Duodenal mucosa (tissue), 2 donors: Measurements from ENCODE around the gene SV2B.

Source experiments
- H3K27ac ChIP-seq: one replicate; pipeline ENCODE4 v1.7.0; 2013; ENCODE audit warnings: low read depth, low read length
- H3K27me3 ChIP-seq, 2 donors: one replicate each; pipeline ENCODE4 v1.7.0; 2013; ENCODE audit warnings: low read length in 2 of 2, control low read depth in 1 of 2; ENCODE audit not compliant: insufficient read depth in 2 of 2, control insufficient read depth in 1 of 2
- H3K36me3 ChIP-seq, 2 donors: one replicate each; pipeline ENCODE4 v1.7.0; 2013; ENCODE audit warnings: low read length in 2 of 2, control low read depth in 1 of 2; ENCODE audit not compliant: insufficient read depth in 2 of 2, control insufficient read depth in 1 of 2
- H3K4me1 ChIP-seq, 2 donors: one replicate each; pipeline ENCODE4 v1.7.0; 2013; ENCODE audit warnings: low read length in 2 of 2, control low read depth in 1 of 2; ENCODE audit not compliant: insufficient read depth in 2 of 2, control insufficient read depth in 1 of 2
- H3K4me3 ChIP-seq, 2 donors: one replicate each; pipeline ENCODE4 v1.7.0; 2013; ENCODE audit warnings: low read length in 2 of 2, low read depth in 1 of 2
- H3K9ac ChIP-seq, 2 donors: one replicate each; pipeline ENCODE4 v1.7.0; 2013; ENCODE audit warnings: low read length in 2 of 2, low read depth in 1 of 2
- H3K9me3 ChIP-seq, 2 donors: one replicate each; pipeline ENCODE4 v1.7.0; 2013; ENCODE audit warnings: low read length in 2 of 2, control low read depth in 1 of 2; ENCODE audit not compliant: control insufficient read depth in 1 of 2

SV2B gene

DNA sequence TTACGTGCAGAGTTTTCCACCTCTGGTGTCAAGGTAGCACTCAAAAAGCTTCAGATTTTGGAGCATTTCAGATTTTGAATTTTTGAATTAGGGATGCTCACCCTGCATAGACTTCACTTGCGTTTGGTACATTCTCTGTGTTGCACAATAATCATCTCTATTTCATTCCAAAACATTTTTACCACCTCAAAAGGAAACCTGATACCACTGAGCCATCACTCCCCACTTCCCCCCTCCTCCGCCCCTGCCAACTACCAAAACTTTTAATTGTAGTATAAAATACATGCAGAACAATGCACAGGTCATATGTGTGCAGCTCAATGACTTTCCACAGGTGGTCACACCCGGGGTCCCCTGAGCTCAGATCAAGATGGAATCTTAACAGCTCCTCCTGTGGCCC is 208.8 kb downstream of the SV2B start:
- Histone ChIP-seq H3K27ac (no peak overlapping the region), H3K27me3 (peaks cover 3 to 9% of the 10 kb centered on the region in 2 donors), H3K4me3 (no peak overlapping the region), H3K36me3 (no peaks in the 10 kb centered on the region), H3K4me1 (peaks cover 0 to 6% of the 10 kb centered on the region in 2 donors), H3K9ac (no peak overlapping the region), H3K9me3 (no peaks in the 10 kb centered on the region)

DNA sequence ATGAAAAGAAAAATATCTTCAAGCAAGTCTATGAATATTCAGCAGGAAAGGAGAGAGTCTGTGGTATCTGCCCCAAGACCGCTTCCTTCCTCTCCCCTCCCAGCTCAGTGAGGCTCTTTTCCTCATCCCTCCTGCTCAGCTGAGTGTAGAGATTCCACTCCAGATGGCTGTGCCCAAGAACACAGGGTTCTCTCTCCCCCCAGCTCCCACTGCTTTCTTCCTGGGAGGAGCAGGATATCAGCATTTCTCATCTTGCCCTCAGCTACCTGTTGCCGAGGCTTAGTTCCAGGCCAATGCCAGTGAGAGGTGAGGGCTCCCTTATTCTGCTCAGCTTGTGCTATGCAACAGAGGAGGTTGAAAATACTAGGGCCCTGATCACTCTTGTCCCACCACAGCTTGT is 211.9 kb downstream of the SV2B start:
- Histone ChIP-seq H3K9ac (no peak overlapping the region), H3K9me3 (no peaks in the 10 kb centered on the region), H3K4me1 (peaks cover 0 to 6% of the 10 kb centered on the region in 2 donors), H3K27me3 (peaks cover 0 to 3% of the 10 kb centered on the region in 2 donors), H3K27ac (no peak overlapping the region), H3K36me3 (no peaks in the 10 kb centered on the region), H3K4me3 (no peak overlapping the region)

DNA sequence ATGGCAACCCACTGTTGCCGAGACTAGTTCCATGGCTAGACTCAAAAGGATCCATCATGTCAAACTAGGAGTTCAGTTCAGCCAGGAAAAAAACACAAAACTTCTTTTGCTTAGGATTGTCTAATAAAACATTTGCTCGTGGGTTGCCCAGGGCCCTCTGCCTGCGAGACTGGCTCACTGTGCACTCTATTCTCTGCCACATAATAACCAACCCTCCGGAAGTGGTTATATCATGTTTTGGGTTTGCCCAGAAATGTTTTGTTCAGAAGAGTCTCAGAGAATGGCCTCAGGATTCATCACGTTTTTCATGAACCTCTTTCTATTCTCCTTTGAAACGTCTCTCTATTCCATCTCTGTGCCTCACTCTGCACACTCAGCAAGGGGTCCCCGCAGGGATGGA is 216.1 kb downstream of the SV2B start:
- Histone ChIP-seq H3K27ac (no peak overlapping the region), H3K36me3 (no peaks in the 10 kb centered on the region), H3K9me3 (no peaks in the 10 kb centered on the region), H3K9ac (no peak overlapping the region), H3K4me3 (no peak overlapping the region), H3K4me1 (peaks cover 6 to 12% of the 10 kb centered on the region in 2 donors), H3K27me3 (peaks cover 0 to 3% of the 10 kb centered on the region in 2 donors)

DNA sequence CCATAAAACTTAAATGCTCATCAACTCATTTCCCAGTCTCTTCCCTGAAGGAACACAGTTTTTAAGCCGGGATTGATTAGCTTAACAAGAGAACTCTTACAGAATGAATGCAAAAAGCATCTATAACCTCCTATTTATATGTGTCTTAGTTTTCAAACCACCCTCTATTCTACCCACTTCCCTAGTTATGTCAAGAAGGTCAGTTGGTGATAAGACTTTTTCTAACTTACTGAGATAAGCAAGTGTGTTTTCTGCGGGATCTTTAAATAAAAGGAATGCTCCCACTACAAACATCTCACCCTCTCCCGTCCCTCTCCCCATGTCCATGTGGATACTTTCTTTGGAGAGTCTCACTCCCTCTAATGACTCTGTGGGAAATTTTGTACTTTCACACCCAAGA is 218.5 kb downstream of the SV2B start:
- Histone ChIP-seq H3K36me3 (no peaks in the 10 kb centered on the region), H3K27me3 (peaks cover 0 to 3% of the 10 kb centered on the region in 2 donors), H3K9me3 (no peaks in the 10 kb centered on the region), H3K4me1 (peaks cover 0 to 12% of the 10 kb centered on the region in 2 donors), H3K27ac (no peak overlapping the region), H3K4me3 (no peak overlapping the region), H3K9ac (no peak overlapping the region)

DNA sequence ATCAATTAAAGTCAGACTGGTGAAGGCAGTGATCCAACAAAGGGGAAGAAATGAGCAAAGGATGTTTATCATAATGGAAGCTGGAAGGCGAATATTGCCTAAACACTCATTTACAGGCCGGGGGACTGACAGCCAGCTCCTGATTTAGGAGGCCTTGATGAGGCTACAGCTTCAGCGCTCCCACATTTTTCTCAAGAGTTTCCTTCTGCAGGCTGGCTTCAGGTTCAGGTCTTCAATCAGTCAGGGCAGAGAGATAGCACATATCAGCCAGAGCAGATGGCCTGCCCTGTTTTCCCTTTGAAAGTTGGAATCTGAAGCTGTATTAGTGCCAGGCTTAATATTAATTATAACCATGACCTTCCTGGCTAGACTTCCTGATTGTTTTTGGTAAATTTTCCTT is 218.9 kb downstream of the SV2B start:
- no peak overlapping the region for H3K27ac ChIP-seq
- H3K36me3 ChIP-seq = no peaks in the 10 kb centered on the region
- peaks cover 0 to 12% of the 10 kb centered on the region in 2 donors for H3K4me1 ChIP-seq
- H3K9ac ChIP-seq = no peak overlapping the region
- H3K27me3 ChIP-seq = peaks cover 0 to 3% of the 10 kb centered on the region in 2 donors
- H3K4me3 ChIP-seq = no peak overlapping the region
- no peaks in the 10 kb centered on the region for H3K9me3 ChIP-seq

DNA sequence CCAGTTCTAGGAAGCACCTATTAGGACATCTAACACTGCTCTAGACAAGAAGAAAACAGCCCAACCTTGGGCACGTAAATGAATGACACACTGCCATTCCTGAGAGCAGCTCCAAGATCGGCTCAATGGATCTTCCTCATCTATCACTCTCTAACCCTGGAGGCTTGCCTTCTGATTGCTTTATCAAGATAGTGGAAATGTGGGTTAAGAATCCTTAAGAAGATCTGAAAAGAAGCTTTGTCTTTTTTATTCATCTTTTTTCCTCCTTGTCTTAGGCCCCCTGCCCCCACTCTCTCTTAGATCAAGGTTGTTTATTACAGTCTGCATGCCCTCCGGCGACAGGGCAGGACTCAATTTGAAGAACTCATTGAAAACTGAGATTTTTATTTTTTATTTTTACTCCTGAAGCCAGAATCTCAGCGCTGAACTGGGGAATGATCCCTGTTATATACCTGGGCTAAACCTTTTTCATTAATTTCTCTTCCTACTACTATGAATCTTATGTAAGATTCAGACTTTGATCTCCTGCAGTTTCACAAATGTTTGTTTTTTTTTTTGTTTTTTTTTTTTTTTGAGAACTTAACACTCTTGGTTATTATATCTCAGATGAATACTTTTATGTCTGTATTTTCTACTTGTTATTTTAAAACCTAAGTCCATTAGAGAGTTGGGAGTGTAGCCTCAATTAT is 219.5 kb downstream of the SV2B start:
- H3K4me1 ChIP-seq = peaks cover 0 to 12% of the 10 kb centered on the region in 2 donors
- no peaks in the 10 kb centered on the region for H3K36me3 ChIP-seq
- no peaks in the 10 kb centered on the region for H3K9me3 ChIP-seq
- peaks cover 0 to 3% of the 10 kb centered on the region in 2 donors for H3K27me3 ChIP-seq
- no peak overlapping the region for H3K27ac ChIP-seq
- H3K9ac ChIP-seq = no peak overlapping the region
- no peak overlapping the region for H3K4me3 ChIP-seq

DNA sequence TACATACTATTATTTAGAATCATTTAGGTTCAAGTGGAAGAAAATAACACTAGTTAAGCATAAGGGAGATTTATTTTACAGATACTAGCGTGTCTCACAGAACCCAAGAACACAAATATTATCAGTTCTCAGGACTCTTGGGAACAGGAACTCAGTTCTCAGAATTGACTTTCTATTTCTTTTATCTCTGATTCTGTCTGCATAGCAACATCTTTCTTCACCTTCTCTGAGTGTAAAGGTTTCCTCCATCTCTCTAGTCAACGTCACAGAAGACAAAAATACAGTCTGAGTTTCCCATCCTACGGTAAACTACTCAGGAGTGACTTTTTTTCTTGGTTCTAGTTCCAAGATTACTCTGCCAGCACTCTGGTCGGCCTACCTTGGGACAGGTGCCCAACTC is 220.0 kb downstream of the SV2B start:
- Histone ChIP-seq H3K4me1 (peaks cover 0 to 12% of the 10 kb centered on the region in 2 donors), H3K4me3 (no peak overlapping the region)

DNA sequence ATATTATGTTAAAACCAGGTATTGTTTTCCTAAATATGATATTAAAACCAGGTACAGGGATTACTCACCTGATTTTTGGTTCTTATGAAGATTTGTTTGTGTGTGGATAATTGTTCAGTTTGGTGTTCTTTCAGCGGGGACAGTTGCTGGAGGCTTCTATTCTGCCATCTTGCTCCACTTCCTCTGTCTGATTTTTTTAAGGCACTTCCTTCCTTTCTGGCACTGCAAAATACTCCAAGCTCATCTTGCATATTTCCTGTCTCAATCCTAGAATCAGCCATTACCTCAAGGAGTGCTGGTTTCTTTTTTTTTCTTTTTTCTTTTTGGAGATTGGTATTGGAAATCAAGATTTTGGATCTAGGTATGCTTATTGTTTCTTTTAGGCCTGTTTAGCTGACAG is 229.9 kb downstream of the SV2B start:
- H3K9me3 ChIP-seq = no peaks in the 10 kb centered on the region
- H3K4me3 ChIP-seq = no peak overlapping the region
- no peaks in the 10 kb centered on the region for H3K36me3 ChIP-seq
- H3K27ac ChIP-seq = no peak overlapping the region
- no peaks in the 10 kb centered on the region for H3K27me3 ChIP-seq
- no peaks in the 10 kb centered on the region for H3K4me1 ChIP-seq
- H3K9ac ChIP-seq = no peak overlapping the region

More for the DNA sequence above, 220.0 kb downstream of the SV2B start:
- H3K27ac ChIP-seq = no peak overlapping the region
- no peaks in the 10 kb centered on the region for H3K9me3 ChIP-seq
- no peak overlapping the region for H3K9ac ChIP-seq
- peaks cover 0 to 3% of the 10 kb centered on the region in 2 donors for H3K27me3 ChIP-seq
- no peaks in the 10 kb centered on the region for H3K36me3 ChIP-seq

DNA sequence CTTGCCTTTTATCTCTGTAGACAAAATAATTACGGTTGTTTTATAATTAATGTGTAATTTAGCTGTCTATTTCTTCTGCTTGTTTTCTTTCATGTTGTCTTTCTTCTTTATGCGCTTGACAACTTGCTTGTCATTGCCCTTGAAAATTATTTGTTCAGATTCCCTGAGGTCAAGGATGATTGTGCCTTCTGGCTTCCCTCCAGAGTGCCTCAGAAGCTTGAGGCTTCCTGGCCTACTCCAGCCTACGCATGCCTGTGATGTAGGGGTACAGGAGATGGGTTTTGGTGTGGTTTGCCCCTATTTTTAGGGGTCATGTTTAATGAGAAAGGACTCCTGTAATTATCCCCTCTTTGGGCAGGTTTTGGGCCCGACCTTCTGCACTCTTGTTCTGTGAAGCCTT is 231.5 kb downstream of the SV2B start:
- Histone ChIP-seq H3K4me1 (no peaks in the 10 kb centered on the region), H3K9ac (no peak overlapping the region), H3K9me3 (no peaks in the 10 kb centered on the region), H3K27ac (no peak overlapping the region), H3K4me3 (no peak overlapping the region), H3K36me3 (no peaks in the 10 kb centered on the region), H3K27me3 (no peaks in the 10 kb centered on the region)

DNA sequence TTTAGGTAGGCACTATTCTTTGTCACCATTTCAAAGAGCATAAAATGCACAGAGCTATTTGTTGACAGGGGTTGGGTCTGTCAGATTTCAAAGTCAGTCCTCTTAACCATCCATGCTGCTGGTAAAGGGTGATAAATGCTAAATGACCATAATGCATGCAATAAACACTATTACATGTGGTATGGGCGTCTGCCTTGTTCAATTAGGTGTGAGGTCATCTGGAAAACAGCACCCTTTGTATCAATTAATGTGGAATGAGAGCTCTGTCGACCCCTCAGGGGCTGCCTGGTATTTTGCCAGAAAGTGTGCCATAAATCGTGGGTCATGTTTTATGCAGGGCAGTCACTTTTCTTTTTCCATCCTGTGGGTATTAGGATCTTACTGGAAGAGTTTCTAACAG is 235.6 kb downstream of the SV2B start:
- H3K4me3 ChIP-seq = no peak overlapping the region

More for the DNA sequence above, 235.6 kb downstream of the SV2B start:
- Histone ChIP-seq H3K36me3 (no peaks in the 10 kb centered on the region), H3K9ac (no peak overlapping the region), H3K27me3 (no peaks in the 10 kb centered on the region), H3K9me3 (no peaks in the 10 kb centered on the region), H3K4me1 (no peaks in the 10 kb centered on the region), H3K27ac (no peak overlapping the region)
